ENCODE results near the gene OR10H2.
"Not testable (repeated sequence)": the region's sequence is repeated elsewhere in the genome, so short reads cannot be mapped to it uniquely, and the experiment has no call there.

Gene OR10H2

GRCh38 chr19:15774159-15774558, 46.3 kb downstream of the OR10H2 start:
- not testable (repeated sequence) for DNase-seq

DNA sequence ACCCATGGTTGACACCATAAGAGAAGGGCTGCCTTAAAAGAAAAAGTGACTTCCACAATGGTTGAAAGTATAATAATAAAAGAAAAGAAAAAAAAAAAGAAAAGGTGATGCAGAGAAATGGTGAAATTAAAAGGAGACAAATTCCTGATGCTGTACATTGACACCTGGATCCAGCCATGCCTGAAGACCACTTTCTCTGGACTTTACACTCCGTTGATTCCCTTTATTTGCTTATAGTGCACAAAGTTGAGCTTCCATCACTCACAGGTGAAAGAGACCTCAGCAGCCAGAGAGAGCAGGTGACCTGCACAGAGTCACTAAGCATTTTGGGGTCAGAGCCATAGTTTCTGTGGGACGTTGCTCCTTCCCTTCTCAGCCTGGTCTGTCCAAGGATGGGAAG, 47.4 kb downstream of the OR10H2 start:
- no peak for DNase-seq

DNA sequence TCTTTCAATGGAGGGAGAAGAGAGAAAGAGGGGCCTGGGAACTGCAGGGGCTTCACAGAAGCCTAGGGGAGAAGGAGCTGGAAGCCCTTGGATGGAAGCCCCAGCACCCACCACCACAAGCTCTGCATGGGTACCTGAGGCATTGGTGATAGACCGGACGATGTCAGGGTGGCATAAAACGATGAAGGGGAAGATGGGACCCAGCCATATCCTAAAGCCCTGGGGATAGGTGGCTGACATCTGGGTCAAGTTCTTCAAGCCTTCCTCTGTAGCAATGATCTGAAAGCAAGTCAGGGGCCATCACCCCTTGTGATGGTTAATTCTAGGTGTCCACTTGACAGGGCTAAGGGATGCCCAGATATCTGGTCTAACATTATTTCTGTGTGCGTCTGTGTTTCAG, 48.4 kb downstream of the OR10H2 start:
- no peak for DNase-seq

DNA sequence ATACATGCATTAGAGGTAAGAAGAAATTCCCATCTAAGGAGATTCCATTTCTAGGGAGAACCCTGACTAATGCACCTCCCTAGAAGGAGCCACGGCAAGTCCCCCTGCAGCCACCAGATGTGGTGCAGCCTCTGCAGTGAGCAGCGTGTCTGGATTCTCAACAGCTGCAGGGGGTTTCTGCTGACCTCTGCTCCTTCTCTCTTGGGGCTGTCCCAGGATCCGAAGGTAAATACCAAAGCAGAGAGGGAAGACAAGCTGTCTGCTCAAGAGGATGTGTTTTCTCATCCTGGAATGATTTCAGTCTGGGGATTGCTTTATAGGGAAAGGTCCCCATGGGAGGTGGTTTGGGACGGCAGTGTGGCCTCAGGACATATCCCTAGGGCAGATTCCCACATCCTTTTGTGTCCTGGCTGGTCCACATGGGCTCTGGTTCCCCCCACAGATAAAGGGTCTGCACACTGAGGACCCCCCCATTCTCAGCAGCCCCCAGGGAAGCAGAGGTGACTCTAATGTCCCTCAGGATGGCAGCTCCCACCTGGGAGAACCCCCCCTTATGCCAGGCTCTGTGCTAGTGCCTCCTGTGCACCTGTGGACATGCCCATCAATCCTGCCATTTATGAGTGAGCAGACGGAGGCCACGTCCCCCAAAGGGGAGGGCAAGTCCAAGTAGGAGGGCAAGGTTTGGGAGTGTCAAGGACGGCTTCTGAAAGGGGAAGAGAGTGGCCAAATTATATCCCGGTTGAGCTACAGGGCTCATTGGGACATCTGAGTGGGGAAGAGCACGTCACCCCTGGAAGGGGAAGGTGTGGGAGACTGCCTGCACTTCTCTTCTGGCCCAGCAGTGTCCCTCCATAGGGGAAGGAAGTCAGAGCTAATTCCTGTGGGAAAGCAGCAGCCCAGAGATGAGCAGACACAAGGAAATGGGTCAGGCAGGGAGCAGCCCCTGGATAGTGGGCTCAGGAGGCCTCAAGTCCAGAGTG, 49.5 kb downstream of the OR10H2 start:
- no peak for DNase-seq

Data from right hindlimb (tissue), 1 donor.